HEK293 (cell line): Measurements from ENCODE around the gene WBP4.
"Not testable (repeated sequence)": the region's sequence is repeated elsewhere in the genome, so short reads cannot be mapped to it uniquely, and the experiment has no call there.

ENCODE experiments used
- BCL11A ChIP-seq: fragments of 450-650 bp; formaldehyde crosslinking; IDR thresholded peaks from 2 replicates; pipeline ENCODE4 v1.5.1; 2016; ENCODE audit warnings: low read depth, missing biosample characterization, missing genetic modification characterization
- CTCF ChIP-seq: fragments of 450-650 bp; formaldehyde crosslinking; IDR thresholded peaks from 2 replicates; pipeline ENCODE4 v1.5.1; 2016; ENCODE audit warnings: missing biosample characterization, missing genetic modification characterization
- HOXA7 ChIP-seq: sonication (generic); formaldehyde crosslinking; IDR thresholded peaks from 2 replicates; pipeline ENCODE4 v1.8.1; 2022; ENCODE audit warnings: missing genetic modification reagents, borderline replicate concordance
- HOXC10 ChIP-seq: sonication (generic); formaldehyde crosslinking; IDR thresholded peaks from 2 replicates; pipeline ENCODE4 v1.8.1; 2023; ENCODE audit warnings: mild to moderate bottlenecking, missing genetic modification reagents
- ZBTB20 ChIP-seq: fragments of 450-650 bp; formaldehyde crosslinking; IDR thresholded peaks from 2 replicates; pipeline ENCODE4 v1.5.1; 2016; ENCODE audit warnings: missing biosample characterization, missing genetic modification characterization
- ZFHX2 ChIP-seq: fragments of 450-650 bp; formaldehyde crosslinking; conservative IDR thresholded peaks from 2 replicates; pipeline ENCODE4 v1.5.1; 2016; ENCODE audit warnings: missing biosample characterization, missing genetic modification characterization
- ZNF350 ChIP-seq: fragments of 450-650 bp; formaldehyde crosslinking; IDR thresholded peaks from 2 replicates; pipeline ENCODE4 v1.5.0; 2017; ENCODE audit warnings: missing biosample characterization, mild to moderate bottlenecking, missing genetic modification characterization
- ZNF48 ChIP-seq: fragments of 450-650 bp; formaldehyde crosslinking; IDR thresholded peaks from 2 replicates; pipeline ENCODE4 v1.5.1; 2016; ENCODE audit warnings: missing biosample characterization, missing genetic modification characterization
- ZNF558 ChIP-seq: fragments of 450-650 bp; formaldehyde crosslinking; IDR thresholded peaks from 2 replicates; pipeline ENCODE4 v1.5.1; 2016; ENCODE audit warnings: missing biosample characterization, missing genetic modification characterization
- ZNF596 ChIP-seq: fragments of 450-650 bp; IDR thresholded peaks from 2 replicates; pipeline ENCODE4 v1.5.0; 2018; ENCODE audit warnings: missing biosample characterization, mild to moderate bottlenecking, missing genetic modification characterization, moderate library complexity
- ZNF639 ChIP-seq: fragments of 450-650 bp; formaldehyde crosslinking; IDR thresholded peaks from 2 replicates; pipeline ENCODE4 v1.5.1; 2016; ENCODE audit warnings: missing biosample characterization, missing genetic modification characterization
- ZNF76 ChIP-seq: fragments of 450-650 bp; formaldehyde crosslinking; IDR thresholded peaks from 2 replicates; pipeline ENCODE4; 2016; ENCODE audit warnings: low read depth, missing biosample characterization, missing genetic modification characterization, borderline replicate concordance
- ZSCAN30 ChIP-seq: fragments of 450-650 bp; IDR thresholded peaks from 2 replicates; pipeline ENCODE4 v1.5.1; 2018; ENCODE audit warnings: missing biosample characterization, mild to moderate bottlenecking, missing genetic modification characterization, moderate library complexity

- TF ChIP-seq CTCF; BCL11A (tag by site-specific recombination); HOXA7 (CRISPR knock-in tag); ZSCAN30 (tag by site-specific recombination); ZBTB20 (tag by site-specific recombination); ZFHX2; ZNF76 (tag by site-specific recombination); ZNF48 (tag by site-specific recombination); HOXC10; ZNF596 (tag by site-specific recombination); ZNF639 (tag by site-specific recombination); ZNF558; ZNF350 (tag by site-specific recombination): not testable (repeated sequence)
Measured at GRCh38 chr13:41131660-41132511, 70.6 kb downstream of the WBP4 start.
